A673 (cell line): ENCODE results near the gene EIF2D. TPM values are rescaled to one million over a fixed set of nuclear protein-coding genes. Genes with fewer than 3 reads are reported as not detected.
"Not testable (repeated sequence)": the region's sequence is repeated elsewhere in the genome, so short reads cannot be mapped to it uniquely, and the experiment has no call there.

Source experiments
- BruUV-seq: library from RNA; stranded (reverse); fragments of 400-500 nt; replicated peaks from 2 replicates; lab custom pipeline; 2021; lab: Mats Ljungman, UMichigan
- CTCF ChIA-PET: fragments of 300-600 bp; sonication (Branson Sonifier 250); formaldehyde crosslinking; loops from one replicate; lab custom pipeline; 2022; ENCODE audit warnings: antibody characterized with exemption; lab: Charles Lee
- POLR2A ChIA-PET: fragments of 300-600 bp; sonication (Branson Sonifier 250); formaldehyde crosslinking; loops from one replicate; lab custom pipeline; 2022; ENCODE audit warnings: antibody characterized with exemption; ENCODE audit not compliant: low non-redundant PET; lab: Charles Lee
- DNase-seq: peaks from one replicate; pipeline ENCODE4 v3.0.0-alpha.2; 2015; ENCODE audit warnings: low spot score
- H3K27ac ChIP-seq: fragments of 200-600 bp; sonication (generic); 2 replicates; pipeline ENCODE4 v1.5.1; 2016; ENCODE audit warnings: mixed run types, low read depth, mild to moderate bottlenecking, mixed read lengths, antibody characterized with exemption, low read length; ENCODE audit not compliant: poor library complexity, severe bottlenecking
- H3K27me3 ChIP-seq: fragments of 200-600 bp; sonication (generic); replicated peaks from 2 replicates; pipeline ENCODE4 v1.6.1; 2017; ENCODE audit warnings: mixed run types, low read depth, mild to moderate bottlenecking, mixed read lengths, antibody characterized with exemption, low read length; ENCODE audit not compliant: insufficient read depth, poor library complexity
- H3K36me3 ChIP-seq: fragments of 200-600 bp; sonication (generic); 2 replicates; pipeline ENCODE4 v1.6.1; 2016; ENCODE audit warnings: mixed run types, mild to moderate bottlenecking, mixed read lengths, antibody characterized with exemption, low read length; ENCODE audit not compliant: insufficient read depth, poor library complexity, severe bottlenecking
- H3K4me1 ChIP-seq: fragments of 200-600 bp; sonication (generic); 2 replicates; pipeline ENCODE4 v1.6.1; 2017; ENCODE audit warnings: mixed run types, mild to moderate bottlenecking, mixed read lengths, antibody characterized with exemption, low read length; ENCODE audit not compliant: insufficient read depth, poor library complexity, severe bottlenecking
- H3K4me3 ChIP-seq: fragments of 200-600 bp; sonication (generic); 2 replicates; pipeline ENCODE4 v1.5.1; 2016; ENCODE audit warnings: low read depth, mixed run types, mild to moderate bottlenecking, mixed read lengths, low read length; ENCODE audit not compliant: poor library complexity, severe bottlenecking
- H3K9me3 ChIP-seq: fragments of 200-600 bp; sonication (generic); 2 replicates; pipeline ENCODE4 v1.6.1; 2016; ENCODE audit warnings: mixed run types, low read depth, mild to moderate bottlenecking, mixed read lengths, antibody characterized with exemption, low read length; ENCODE audit not compliant: poor library complexity, severe bottlenecking
- EZH2 ChIP-seq: fragments of 200-600 bp; sonication (generic); IDR thresholded peaks from 2 replicates; pipeline ENCODE4 v1.6.1; 2017; ENCODE audit warnings: borderline replicate concordance, low read depth, mild to moderate bottlenecking, mixed read lengths, antibody characterized with exemption, low read length; ENCODE audit not compliant: poor library complexity, severe bottlenecking
- intact Hi-C: fragments of 100-400 bp; cut with micrococcal nuclease; formaldehyde crosslinking; loops from one replicate; pipeline ENCODE4 v1.10.0; 2022; ENCODE audit not compliant: unreplicated experiment
- total RNA-seq: library from RNA; stranded (reverse); gene quantifications from 2 replicates; pipeline ENCODE4 v1.2.3, GENCODE V29; 2021
- TF ChIP-seq, protein P1 (sequence below): fragments of 300-800, 200-600 bp; sonication (generic); conservative IDR thresholded peaks from 2 replicates; pipeline ENCODE4 v1.5.1; 2017; ENCODE audit warnings: low read depth, mild to moderate bottlenecking, antibody characterized with exemption, low read length, moderate library complexity, mixed read lengths

EIF2D gene
- total RNA-seq, 1 experiment from 2014 or later: 32.6 TPM

DNA sequence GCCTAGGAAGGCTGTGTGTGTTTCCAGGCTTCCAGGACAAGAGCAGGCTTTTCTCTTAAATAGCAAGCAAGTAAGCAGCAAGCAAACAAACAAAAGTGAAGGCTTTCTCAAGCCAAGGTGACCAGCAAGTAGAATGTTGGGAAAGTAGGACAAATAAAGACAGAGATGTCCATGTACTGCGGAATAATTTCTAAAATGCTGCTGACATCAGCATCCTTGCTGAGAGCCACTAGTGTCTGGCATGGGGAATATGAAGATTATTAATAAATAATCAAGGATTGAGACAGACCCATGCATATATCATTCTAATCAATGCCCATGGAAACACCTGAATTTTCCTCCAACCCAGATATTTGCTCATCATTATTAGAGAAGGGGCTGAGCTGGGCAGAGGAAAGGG, 16.7 kb upstream of the EIF2D start:
- H3K27me3 ChIP-seq: peaks cover 16% of the 10 kb centered on the region
- POLR2A ChIA-PET: no interaction called here

DNA sequence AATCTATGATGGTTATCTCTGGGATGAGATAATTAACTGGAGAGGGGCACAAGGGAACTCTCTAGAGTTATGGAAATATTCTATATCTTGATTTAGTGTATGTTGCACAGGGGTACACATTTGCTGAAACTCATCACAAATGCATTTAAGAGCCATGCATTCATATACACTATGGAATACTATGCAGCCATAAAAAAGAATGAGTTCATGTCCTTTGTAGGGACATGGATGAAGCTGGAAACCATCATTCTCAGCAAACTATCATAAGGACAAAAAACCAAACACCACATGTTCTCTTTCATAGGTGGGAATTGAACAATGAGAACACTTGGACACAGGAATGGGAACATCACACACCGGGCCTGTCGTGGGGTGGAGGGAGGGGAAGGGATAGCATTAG, 14.1 kb upstream of the EIF2D start:
- CTCF ChIA-PET, H3K36me3 ChIP-seq, H3K4me3 ChIP-seq, BruUV-seq, DNase-seq, H3K27ac ChIP-seq, intact Hi-C loops, H3K4me1 ChIP-seq, POLR2A ChIA-PET, H3K9me3 ChIP-seq: not testable (repeated sequence)
- H3K27me3 ChIP-seq: peaks cover 16% of the 10 kb centered on the region

More for the DNA sequence above, 16.7 kb upstream of the EIF2D start:
- TF ChIP-seq, protein P1, sequence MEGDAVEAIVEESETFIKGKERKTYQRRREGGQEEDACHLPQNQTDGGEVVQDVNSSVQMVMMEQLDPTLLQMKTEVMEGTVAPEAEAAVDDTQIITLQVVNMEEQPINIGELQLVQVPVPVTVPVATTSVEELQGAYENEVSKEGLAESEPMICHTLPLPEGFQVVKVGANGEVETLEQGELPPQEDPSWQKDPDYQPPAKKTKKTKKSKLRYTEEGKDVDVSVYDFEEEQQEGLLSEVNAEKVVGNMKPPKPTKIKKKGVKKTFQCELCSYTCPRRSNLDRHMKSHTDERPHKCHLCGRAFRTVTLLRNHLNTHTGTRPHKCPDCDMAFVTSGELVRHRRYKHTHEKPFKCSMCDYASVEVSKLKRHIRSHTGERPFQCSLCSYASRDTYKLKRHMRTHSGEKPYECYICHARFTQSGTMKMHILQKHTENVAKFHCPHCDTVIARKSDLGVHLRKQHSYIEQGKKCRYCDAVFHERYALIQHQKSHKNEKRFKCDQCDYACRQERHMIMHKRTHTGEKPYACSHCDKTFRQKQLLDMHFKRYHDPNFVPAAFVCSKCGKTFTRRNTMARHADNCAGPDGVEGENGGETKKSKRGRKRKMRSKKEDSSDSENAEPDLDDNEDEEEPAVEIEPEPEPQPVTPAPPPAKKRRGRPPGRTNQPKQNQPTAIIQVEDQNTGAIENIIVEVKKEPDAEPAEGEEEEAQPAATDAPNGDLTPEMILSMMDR: no peak
- no peak for TF ChIP-seq EZH2
- no TSS peak for BruUV-seq
- intact Hi-C loops: no loop called here
- Histone ChIP-seq H3K27ac (no peak overlapping the region), H3K36me3 (no peaks in the 10 kb centered on the region), H3K4me3 (no peak overlapping the region), H3K4me1 (peaks cover 13% of the 10 kb centered on the region), H3K9me3 (no peaks in the 10 kb centered on the region)
- CTCF ChIA-PET: interaction anchor here (0.8 kb wide), 1 partner anchor 35 kb away, joined by 3 read pairs; no protein-coding TSS in a partner anchor
- DNase-seq: no peak

DNA sequence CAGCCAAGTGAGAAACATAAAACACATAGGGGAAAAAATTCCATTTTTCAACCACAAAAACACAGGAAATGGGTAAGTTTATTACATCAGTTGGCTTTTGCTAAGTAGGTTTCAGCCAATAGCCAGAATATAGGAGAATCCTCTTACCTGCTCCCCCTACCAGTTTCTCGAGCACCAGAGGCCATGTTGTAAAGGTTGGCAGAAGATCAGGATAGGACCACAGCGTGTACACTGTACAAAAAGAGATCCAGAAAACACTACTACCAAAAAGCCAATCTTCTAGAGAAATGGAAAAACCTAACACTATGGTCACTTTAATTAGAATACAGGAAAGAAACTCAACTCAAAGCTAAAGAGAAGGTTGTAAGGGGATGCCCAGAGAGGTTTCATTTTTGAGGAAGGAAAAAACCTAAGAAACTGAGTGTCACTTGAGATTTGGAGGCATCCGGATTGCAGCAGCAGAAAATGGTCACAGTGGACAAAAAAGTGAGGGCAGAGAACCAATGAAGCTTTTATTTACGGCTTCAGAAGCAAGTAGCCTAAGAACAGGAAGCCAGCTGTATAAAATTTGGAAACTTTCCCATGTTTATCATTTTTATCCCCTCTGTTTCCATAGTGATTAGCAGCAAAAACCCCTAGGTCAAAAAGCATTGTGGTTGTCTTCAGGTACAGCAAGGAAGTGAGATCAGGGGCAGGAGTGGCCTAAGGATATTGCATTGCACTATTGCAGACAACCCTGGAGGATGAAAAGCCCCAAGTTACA, 2.9 kb downstream of the EIF2D start:
- POLR2A ChIA-PET: no interaction called here
- CTCF ChIA-PET: interaction anchor here (0.6 kb wide), 1 partner anchor 102 kb away, joined by 8 read pairs; no protein-coding TSS in a partner anchor

More for the DNA sequence above, 2.9 kb downstream of the EIF2D start:
- no peak overlapping the region for H3K4me3 ChIP-seq
- H3K27ac ChIP-seq: no peak overlapping the region
- DNase-seq: no peak
- H3K27me3 ChIP-seq: no peaks in the 10 kb centered on the region
- H3K36me3 ChIP-seq: peaks cover 12% of the 10 kb centered on the region
- peaks cover 6% of the 10 kb centered on the region for H3K4me1 ChIP-seq
- no TSS peak for BruUV-seq
- intact Hi-C loops: loop anchor here (2.0 kb wide), 1 partner anchor 55 kb away; no protein-coding TSS in a partner anchor
- H3K9me3 ChIP-seq: no peaks in the 10 kb centered on the region
- TF ChIP-seq, protein P1: no peak
- TF ChIP-seq EZH2: no peak
